ENCODE data around the gene HSPA1A.
A peak's percentile ranks its signal among the peaks of the same experiment; 100 is the strongest.
"Not testable (repeated sequence)": the region's sequence is repeated elsewhere in the genome, so short reads cannot be mapped to it uniquely, and the experiment has no call there.

Gene HSPA1A

DNA sequence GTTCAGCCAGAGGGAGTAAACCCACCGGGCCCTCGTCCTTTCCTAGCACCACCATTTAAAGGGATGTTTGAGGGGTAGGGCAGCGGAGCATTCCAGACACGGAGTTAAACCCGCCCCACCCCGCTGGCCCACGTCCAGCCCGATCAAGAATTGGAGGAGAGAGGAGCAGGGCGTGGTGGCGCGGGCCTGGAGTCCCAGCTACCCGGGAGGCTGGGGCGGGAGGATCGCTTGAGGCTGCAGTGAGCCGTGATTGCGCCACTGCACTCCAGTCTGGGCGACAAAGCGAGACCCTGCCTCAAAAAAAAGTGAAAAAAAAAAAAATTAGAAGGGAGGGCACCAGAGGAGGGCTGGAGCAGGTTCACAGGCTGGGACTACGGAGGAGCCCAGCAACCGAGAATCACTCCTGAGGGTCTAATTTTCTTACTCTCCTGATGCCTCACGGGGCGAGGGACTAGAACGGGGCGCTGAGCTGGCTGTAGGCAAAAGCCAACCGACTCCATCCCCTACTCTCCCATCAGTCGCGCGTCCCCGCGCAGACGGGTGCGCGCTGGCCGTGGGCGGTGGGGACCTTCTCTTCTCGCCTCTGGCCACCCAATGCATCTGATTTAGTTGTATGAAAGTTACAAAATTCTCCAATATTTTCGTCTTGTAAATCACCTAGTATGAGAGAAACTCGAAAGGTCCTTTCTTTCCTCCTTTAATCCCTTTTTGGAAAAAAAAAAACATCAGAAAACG, 6.1 kb downstream of the HSPA1A start:
- no peak; the same call in 1 of the 2 replicates for TF ChIP-seq Cebpa-rat (IDR thresholded peaks at IDR 0.05)
- Histone ChIP-seq H3K9ac (peak overlapping the region; percentile 81), H3K36me3 (no peaks in the 10 kb centered on the region), H3K27ac (peak overlapping the region; percentile 81), H3K4me2 (peak overlapping the region; percentile 94), H3K9me3 (no peaks in the 10 kb centered on the region), H3K4me3 (peak overlapping the region; percentile 71), H4K20me1 (no peaks in the 10 kb centered on the region), H3K4me1 (peaks cover 56% of the 10 kb centered on the region), H3K27me3 (no peaks in the 10 kb centered on the region)

DNA sequence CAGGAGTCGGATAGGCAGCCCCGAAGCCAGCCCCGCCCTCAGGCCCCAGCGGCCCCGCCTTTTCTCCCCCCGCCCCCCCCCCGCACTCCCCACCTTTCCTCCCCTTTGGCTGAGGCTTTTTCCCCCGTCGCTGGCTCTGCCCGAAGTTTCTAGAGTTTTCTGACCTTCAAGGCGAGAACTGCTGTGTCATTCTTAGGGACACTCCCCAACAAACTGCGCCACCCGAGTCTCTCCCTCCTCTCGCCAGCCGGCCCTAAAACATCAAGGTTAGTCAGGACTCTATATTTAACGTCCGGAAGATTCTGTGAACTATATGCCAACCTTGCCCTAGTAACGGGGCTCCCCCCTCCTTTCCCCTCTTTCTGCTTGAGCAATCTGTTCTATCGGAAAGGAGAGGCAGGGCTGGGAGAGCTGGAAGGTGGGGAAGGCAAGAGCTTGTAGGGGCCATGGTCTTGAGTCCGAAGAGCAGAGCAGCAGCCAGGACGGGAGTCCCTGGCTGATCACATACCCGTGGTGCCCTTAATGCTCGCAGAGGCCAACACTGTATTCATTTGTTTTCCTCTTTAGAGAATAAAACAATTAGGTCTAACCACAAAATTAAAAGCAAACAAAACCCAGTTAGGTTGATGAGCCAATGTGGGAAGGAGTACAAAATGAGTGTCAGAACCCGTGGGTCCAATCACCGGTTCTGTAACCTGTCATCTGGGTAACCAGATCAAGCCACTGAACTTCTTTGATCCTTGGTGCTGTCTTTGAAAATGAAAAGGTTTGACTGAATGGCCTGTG, 6.9 kb downstream of the HSPA1A start:
- TF ChIP-seq Cebpa-rat (IDR thresholded peaks at IDR 0.05) = no peak
- no peaks in the 10 kb centered on the region for H4K20me1 ChIP-seq
- H3K9ac ChIP-seq = peak overlapping the region; percentile 81
- H3K4me3 ChIP-seq = peak overlapping the region; percentile 71
- peak overlapping the region; percentile 94 for H3K4me2 ChIP-seq
- H3K27ac ChIP-seq = peak overlapping the region; percentile 81
- no peaks in the 10 kb centered on the region for H3K27me3 ChIP-seq
- H3K36me3 ChIP-seq = no peaks in the 10 kb centered on the region
- H3K4me1 ChIP-seq = peaks cover 59% of the 10 kb centered on the region
- no peaks in the 10 kb centered on the region for H3K9me3 ChIP-seq

DNA sequence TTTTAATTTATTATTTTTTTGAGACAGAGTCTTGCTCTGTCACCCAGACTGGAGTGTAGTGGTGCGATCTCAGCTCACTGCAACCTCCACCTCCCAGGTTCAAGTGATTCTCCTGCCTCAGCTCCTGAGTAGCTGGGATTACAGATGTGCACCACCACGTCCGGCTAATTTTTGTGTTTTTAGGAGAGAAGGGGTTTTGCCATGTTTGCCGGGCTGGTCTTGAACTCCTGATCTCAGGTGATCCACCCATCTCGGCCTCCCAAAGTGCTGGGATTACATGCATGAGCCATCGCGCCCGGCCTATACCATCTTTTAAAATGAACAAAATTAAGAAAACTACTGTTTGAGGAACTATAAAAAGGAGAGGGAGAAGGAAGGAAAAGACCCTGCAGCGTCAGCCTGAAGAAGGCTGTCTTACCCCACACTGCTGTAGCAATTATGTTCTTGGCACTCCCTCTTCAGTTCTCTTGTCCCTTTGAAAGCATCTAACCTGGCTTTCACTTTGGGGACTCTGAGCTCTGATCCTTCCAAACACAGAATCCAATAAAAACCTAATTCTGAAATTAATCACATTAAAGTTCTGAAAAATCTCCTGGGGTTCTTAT, 8.4 kb downstream of the HSPA1A start:
- not testable (repeated sequence) for H3K36me3 ChIP-seq, H3K4me2 ChIP-seq, H3K27ac ChIP-seq, H4K20me1 ChIP-seq, H3K9me3 ChIP-seq, H3K4me3 ChIP-seq, H3K27me3 ChIP-seq, H3K9ac ChIP-seq
- H3K4me1 ChIP-seq = peaks cover 45% of the 10 kb centered on the region

- Histone ChIP-seq H3K4me2 (peak overlapping the region; percentile 96), H3K9ac (no peak overlapping the region), H3K27me3 (no peaks in the 10 kb centered on the region)
Observed at GRCh38 chr6:31825553-31825952, 10.2 kb downstream of the HSPA1A start.

DNA sequence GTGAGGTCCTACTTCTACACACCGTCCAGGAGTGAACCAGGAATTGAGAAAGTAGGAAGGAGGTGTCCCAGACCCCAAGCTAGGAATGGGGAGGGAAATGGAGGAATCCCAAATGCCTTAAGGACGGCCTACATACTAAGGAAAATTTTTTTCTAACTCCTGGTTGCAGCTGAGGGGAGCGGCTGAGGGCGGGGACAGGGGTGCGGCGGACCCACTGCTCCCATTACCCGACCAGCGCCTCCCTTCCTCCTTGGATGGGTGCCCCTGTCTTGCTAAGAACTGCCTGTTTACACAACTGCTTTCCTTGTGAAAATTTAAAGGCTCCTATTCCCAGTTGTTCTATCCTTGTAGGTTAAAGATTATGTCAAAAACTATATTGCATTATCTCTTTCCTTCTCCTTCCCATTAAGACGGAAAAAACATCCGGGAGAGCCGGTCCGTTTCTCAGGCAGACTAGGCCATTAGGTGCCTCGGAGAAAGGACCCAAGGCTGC, 11.5 kb downstream of the HSPA1A start:
- H3K4me2 ChIP-seq = peak overlapping the region; percentile 96
- no peaks in the 10 kb centered on the region for H4K20me1 ChIP-seq
- H3K27ac ChIP-seq = peak overlapping the region; percentile 91
- no peaks in the 10 kb centered on the region for H3K36me3 ChIP-seq
- no peaks in the 10 kb centered on the region for H3K9me3 ChIP-seq
- no peaks in the 10 kb centered on the region for H3K27me3 ChIP-seq
- H3K9ac ChIP-seq = peak overlapping the region; percentile 79
- peaks cover 45% of the 10 kb centered on the region for H3K4me1 ChIP-seq
- peak overlapping the region; percentile 75 for H3K4me3 ChIP-seq
- TF ChIP-seq Cebpa-rat (IDR thresholded peaks at IDR 0.05) = no peak

More at GRCh38 chr6:31825553-31825952, 10.2 kb downstream of the HSPA1A start:
- no peak for TF ChIP-seq Cebpa-rat (IDR thresholded peaks at IDR 0.05)
- H3K4me1 ChIP-seq = peaks cover 43% of the 10 kb centered on the region
- no peaks in the 10 kb centered on the region for H3K9me3 ChIP-seq
- H3K4me3 ChIP-seq = no peak overlapping the region
- H3K36me3 ChIP-seq = no peaks in the 10 kb centered on the region
- H4K20me1 ChIP-seq = no peaks in the 10 kb centered on the region
- H3K27ac ChIP-seq = no peak overlapping the region

- no peak for TF ChIP-seq Cebpa-rat (IDR thresholded peaks at IDR 0.05)
- Histone ChIP-seq H3K27me3 (no peaks in the 10 kb centered on the region), H3K36me3 (no peaks in the 10 kb centered on the region), H3K9ac (peak within 1 kb of the TSS; percentile 79), H3K27ac (peak within 1 kb of the TSS; percentile 91), H4K20me1 (no peaks in the 10 kb centered on the region), H3K4me1 (peaks cover 48% of the 10 kb centered on the region), H3K4me3 (peak within 1 kb of the TSS; percentile 75), H3K4me2 (peak within 1 kb of the TSS; percentile 96), H3K9me3 (no peaks in the 10 kb centered on the region)
Observed at GRCh38 chr6:31827286-31828079, 12.1 kb downstream of the HSPA1A start, which contains the start of gene HSPA1B. TSS of gene HSPA1B (plus strand) at chr6:31827738. CDS start at chr6:31827951, 213 bp downstream.

GRCh38 chr6:31829633-31830283, 14.4 kb downstream of the HSPA1A start:
- no peaks in the 10 kb centered on the region for H3K36me3 ChIP-seq
- TF ChIP-seq Cebpa-rat (IDR thresholded peaks at IDR 0.05) = no peak
- H3K4me2 ChIP-seq = peak overlapping the region; percentile 96
- peak overlapping the region; percentile 73 for H3K4me3 ChIP-seq
- H3K4me1 ChIP-seq = peaks cover 49% of the 10 kb centered on the region
- no peaks in the 10 kb centered on the region for H3K9me3 ChIP-seq
- no peaks in the 10 kb centered on the region for H3K27me3 ChIP-seq
- no peaks in the 10 kb centered on the region for H4K20me1 ChIP-seq
- H3K27ac ChIP-seq = peak overlapping the region; percentile 72
- peak overlapping the region; percentile 79 for H3K9ac ChIP-seq

DNA sequence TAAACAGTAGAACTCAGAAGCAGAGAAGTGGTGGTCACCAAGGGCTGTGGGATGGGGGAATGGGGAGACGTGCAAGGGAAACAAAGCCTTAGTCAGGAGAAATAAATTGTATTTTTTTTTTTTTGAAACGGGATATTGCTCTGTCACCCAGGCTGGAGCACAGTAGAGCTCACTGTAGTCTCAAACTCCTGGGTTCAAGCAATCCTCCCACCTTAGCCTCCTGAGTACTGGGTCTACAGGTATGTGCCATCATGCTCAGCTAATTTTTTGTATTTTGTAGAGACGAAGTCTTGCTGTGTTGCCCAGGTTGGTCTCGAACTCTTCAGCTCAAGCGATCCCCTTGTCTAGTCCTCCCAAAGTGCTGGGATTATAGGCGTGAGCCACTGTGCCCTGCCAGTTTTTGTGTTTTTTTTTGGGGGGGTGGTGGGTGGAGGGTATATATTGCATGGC, 15.6 kb downstream of the HSPA1A start:
- Histone ChIP-seq H4K20me1 (peaks cover 5% of the 10 kb centered on the region), H3K9ac (peak overlapping the region; percentile 79), H3K36me3 (peaks cover under 1% of the 10 kb centered on the region; the same call in 1 of the 2 replicates), H3K9me3 (no peaks in the 10 kb centered on the region), H3K27ac (peak overlapping the region; percentile 72), H3K4me1 (peaks cover 45% of the 10 kb centered on the region), H3K4me3 (peak overlapping the region; percentile 73), H3K4me2 (peak overlapping the region; percentile 96), H3K27me3 (no peaks in the 10 kb centered on the region)
- no peak for TF ChIP-seq Cebpa-rat (IDR thresholded peaks at IDR 0.05)
